ENCODE results near the gene INHBB.

The INHBB gene

DNA sequence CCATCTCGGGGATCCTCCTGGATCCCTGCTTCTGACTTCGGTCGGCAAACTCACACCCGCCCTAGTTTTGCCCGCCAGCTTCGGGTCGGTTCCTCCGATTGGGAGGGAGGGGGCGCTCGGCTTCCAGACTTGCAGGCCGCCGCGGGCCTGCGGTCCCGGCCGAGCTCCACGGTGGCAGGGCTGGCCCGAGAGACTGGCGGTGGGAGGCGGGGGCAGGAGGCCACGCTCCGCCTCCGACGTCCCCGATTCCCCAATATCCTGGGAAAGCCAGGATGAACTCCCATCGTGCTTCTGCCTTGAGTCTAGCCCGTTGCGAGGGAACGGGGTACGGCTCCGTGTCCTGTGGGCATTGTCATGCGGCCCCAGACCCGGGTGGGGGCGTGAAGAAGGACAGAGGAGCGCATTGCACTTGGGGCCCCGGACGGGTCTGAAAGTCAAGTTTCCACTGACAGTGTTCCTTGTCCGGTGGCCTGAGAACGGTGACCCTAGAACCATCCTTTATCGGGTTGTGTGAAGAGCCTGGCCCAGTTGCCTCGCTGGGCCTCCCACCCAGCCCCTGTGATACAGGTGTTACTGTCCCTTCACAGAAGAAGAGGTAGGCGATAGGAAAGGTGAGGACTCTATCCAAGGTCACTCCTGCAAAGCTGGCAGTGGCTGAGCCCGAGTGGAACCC, 2.4 kb upstream of the INHBB start:
- peak; percentile 76 for DNase-seq

DNA sequence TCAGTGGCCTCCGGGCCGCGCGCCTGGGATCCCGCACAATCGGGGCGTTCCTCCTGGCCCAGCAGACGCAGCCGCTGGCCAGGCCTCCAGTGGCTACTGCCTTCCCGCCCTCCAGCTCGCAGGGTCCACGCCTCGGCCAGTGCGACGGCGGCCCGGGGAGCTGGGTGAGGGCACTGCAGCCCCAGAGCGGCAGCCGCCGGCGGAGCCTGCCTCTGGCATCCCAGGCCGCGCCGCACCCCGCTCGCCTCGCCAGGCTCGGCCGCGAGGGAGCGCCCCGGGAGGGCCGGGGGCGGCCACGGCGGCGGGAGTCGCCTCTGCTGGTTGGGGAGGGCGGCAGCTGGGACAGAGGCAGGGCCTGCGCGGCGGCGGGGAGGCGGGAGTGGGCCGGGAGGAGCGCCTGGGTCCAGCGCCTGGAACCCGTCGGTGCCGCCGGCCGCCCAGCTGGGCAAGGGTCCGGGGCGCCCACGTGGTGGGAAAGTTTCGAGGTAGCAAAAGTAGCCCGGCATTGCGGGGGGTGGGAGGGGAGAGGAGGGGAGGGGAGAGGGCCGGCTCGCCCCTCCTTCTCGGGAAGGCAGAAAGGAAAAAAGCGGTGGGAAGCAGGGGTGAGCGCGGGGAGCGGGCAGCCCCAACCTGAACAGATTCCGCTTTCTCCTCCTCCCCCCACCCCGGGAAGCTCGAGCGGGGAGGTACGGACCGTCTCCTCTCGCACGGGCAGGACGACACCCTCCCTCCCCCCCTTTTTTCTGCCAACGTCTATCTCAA, 1.5 kb upstream of the INHBB start:
- no peak for DNase-seq

DNA sequence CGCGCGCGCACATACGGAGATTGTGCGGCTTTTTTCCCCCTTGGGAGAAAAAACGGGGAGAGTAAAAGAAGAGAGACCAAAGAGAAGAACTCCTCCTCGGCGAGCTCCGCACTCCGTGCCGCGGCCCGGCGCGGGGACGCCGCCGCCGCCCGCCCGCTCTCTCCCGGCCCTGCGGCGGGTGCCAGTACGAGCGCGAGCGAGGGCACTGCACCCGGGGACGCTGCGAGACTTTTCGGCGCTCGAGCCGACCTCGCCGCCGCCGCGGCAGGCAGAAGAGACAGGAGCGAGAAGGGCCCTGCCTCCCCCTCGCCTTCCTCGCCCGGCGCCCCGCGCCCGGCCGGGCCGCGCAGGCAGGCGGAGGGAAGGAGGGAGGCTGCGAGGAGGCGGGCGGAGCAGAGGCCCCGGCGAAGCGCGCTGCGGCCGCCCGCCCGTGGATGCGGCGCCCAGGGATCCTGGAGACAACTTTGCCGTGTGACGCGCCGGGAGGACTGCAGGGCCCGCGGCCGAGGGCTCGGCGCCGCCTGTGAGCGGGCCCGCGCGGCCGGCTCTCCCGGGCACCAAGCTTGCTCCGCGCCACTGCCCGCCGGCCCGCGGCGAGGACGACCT, 857 bp upstream of the INHBB start:
- peak; percentile 37 for DNase-seq

DNA sequence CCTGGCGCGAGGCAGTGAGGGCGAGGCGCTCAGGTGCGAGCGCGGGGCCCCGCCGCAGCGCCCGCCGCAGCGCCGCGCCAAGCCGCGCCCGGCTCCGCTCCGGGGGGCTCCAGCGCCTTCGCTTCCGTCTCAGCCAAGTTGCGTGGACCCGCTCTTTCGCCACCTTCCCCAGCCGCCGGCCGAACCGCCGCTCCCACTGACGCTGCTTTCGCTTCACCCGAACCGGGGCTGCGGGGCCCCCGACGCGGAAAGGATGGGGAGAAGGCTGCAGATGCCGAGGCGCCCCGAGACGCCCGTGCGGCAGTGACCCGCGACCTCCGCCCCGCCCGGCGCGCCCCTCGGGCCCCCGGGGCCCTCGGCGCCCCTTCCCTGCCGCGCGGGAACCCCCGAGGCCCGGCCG, 328 bp upstream of the INHBB start:
- DNase-seq, result no peak

DNA sequence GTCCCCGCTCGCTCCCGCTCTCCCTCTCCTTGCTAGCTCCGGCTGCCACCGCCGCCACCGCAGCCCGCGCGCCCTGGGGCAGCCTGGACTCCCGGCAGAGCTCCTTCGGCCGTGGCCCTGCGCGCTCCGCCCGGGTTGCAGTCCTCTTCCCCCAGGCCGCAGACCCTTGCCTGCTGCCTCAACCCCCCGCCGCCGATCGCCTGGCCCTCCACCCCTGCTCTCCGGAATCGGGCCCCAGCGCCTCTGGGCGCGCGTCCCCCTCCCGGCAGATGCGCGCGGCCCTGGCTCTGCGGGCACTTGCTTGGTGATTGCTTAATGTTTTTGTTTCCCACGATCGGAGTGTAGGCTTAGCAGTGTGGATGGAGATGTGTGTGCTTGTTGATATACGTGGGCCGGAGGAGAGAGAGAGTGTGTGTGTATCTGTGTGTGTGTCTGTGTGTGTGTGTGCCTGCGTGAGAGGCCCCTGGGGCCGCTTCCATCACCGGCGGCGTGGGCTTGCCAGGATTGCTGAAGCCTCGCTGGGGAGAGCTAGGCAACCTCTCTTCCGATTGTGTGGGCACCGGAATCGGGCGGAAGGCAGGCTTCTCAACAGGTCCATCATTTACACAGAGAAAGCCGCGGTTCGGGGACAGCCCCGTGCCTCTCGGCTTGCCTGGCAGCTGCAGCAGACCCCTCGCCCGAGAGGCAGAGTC, 877 bp downstream of the INHBB start:
- no peak for DNase-seq

DNA sequence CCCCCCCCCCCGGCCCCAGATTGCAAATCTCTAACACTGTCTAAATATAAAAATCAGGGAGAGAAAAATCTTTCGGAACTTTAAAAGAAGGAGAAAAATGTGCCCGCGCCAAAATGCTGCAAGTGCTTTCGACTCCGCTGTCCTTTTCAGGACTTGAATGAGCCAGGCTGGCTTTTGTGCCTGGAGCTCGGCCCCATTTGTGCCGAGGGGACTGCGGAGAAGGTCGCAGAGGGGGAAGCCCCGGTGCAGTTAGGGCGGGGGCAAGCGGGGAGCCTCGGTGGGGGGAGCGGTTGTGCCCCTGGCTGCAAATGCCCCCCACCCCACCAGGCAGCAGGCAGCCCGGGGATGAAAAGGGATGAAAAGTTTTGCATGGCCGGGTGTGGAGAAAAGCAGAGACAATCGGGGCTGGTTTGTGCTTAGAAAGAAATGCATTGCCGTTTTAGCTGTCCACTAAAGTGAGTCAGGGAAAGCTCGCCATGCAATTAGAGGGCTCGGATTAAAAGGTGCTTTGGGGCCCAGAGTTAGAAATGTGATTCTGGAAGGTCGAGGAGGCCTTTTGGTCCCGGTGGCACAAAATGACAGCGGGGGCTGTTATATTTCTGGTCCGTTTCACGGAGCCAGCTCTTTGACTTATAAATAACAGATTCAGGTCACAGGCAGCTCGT, 1.6 kb downstream of the INHBB start:
- DNase-seq, result no peak

DNA sequence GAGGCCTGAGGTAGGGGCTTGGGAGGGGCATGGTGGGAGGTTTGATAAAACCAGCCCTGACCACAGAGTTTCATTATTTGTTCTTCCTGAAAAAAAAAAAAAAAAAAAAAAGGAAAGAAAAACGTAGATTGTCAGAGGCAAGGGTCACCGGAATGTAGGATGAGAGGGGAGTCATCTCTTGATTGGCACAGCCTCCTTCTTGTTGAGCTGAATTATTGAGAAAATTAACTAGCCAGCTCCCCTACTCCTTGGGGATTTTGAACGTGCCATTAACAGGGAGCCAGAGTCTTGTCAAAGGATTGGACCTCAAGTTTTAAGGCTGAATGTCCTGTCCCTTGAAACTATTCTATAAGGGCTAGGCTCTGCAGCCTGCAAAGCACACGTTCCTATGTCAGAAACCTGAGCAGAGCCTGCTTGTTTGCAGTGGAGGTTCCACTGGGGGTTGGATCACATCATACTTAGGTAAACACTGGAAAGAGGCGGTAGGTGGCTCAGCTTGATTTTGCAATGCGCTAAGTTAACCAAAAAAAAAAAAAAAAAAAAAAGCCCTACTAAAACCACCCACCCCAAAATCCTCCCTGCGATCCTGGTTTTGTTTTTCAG, 2.3 kb downstream of the INHBB start:
- no peak for DNase-seq

DNA sequence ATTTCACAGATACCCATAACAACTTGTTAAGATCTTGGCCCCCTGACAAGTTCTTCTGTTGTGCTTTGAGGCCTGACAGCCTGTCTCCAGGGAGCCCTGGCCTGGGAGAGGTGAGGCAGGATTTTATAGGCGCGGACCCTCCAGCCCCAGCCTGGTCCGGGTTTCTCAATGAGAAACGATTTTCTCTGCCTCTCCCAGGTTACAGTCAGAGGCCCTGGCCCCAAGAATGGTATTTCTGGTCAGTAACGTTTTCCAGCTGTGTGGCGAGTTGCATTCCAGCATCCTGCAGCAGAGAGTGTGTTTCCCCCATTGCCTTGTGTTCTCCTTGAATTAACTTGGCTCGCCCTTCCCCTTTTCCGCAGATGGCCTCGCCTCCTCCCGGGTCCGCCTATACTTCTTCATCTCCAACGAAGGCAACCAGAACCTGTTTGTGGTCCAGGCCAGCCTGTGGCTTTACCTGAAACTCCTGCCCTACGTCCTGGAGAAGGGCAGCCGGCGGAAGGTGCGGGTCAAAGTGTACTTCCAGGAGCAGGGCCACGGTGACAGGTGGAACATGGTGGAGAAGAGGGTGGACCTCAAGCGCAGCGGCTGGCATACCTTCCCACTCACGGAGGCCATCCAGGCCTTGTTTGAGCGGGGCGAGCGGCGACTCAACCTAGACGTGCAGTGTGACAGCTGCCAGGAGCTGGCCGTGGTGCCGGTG, 3.0 kb downstream of the INHBB start:
- DNase-seq, result no peak

DNA sequence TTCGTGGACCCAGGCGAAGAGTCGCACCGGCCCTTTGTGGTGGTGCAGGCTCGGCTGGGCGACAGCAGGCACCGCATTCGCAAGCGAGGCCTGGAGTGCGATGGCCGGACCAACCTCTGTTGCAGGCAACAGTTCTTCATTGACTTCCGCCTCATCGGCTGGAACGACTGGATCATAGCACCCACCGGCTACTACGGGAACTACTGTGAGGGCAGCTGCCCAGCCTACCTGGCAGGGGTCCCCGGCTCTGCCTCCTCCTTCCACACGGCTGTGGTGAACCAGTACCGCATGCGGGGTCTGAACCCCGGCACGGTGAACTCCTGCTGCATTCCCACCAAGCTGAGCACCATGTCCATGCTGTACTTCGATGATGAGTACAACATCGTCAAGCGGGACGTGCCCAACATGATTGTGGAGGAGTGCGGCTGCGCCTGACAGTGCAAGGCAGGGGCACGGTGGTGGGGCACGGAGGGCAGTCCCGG, 3.5 kb downstream of the INHBB start:
- DNase-seq, result no peak

DNA sequence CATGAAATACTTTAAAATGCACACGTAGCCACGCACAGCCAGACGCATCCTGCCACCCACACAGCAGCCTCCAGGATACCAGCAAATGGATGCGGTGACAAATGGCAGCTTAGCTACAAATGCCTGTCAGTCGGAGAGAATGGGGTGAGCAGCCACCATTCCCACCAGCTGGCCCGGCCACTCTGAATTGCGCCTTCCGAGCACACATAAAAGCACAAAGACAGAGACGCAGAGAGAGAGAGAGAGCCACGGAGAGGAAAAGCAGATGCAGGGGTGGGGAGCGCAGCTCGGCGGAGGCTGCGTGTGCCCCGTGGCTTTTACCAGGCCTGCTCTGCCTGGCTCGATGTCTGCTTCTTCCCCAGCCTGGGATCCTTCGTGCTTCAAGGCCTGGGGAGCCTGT, 4.1 kb downstream of the INHBB start:
- DNase-seq, result no peak

DNA sequence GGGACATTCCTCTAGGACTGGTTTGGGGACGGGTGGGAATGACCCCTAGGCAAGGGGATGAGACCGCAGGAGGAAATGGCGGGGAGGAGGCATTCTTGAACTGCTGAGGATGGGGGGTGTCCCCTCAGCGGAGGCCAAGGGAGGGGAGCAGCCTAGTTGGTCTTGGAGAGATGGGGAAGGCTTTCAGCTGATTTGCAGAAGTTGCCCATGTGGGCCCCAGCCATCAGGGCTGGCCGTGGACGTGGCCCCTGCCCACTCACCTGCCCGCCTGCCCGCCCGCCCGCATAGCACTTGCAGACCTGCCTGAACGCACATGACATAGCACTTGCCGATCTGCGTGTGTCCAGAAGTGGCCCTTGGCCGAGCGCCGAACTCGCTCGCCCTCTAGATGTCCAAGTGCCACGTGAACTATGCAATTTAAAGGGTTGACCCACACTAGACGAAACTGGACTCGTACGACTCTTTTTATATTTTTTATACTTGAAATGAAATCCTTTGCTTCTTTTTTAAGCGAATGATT, 4.9 kb downstream of the INHBB start:
- DNase-seq, result no peak

DNA sequence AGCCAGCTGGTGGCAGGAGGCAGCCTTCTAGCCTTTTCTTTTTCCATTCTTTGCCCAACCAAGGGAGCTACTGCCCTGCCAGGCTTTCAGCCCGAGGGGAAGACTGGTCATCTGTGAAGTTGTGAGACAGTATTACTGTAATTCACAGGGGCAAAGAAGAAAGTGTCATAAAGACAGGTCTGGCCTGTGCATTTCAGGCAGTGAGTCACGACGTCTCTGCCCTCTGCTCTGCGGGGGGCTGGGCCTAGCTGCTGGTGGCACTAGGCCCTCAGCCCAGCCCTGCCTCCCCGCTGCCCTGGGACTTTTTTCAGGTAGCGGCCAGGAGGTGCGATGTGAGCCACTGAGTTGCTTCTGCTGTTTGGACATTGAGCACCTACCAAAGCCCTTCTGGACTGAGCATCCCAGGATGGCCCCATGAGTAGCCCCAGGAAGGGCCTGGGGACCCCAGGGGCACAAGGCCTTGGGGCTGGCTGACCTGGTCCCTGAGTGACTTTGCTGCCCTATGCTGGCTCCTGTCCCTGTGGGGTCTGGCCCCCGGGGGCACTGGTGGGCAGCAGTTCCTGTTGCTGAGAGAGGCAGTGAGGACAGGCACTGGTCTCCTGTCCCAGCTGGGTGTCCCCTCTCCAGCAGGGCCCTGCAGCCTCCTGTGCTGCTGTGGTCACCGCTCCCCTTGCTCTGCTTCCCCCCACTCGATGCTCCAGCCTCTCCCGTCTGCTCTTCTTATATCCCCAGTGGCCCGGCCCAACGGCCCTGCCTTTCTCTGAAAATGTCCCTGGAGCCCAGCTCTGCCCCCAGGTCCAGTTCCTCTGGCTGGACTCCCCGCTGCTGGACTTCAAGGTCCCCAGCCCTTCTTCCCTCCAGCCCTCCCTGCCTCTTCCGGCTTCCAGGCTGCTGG, 7.0 kb downstream of the INHBB start:
- DNase-seq, result no peak

DNA sequence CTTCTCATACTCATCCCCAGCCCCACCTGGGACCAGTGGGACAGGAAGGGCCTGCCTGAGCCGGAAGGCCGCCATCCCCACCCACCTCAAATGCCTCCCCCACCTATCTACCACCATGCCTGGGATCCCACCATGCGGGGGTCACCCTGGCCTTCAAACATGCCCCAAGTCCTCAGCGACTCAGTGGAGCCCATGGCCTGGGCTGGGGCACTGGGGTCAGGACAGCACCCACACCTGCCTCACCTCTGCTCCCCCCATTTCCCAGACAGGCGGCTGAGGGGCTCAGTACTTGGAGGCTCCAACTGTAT, 7.6 kb downstream of the INHBB start:
- no peak for DNase-seq

DNA sequence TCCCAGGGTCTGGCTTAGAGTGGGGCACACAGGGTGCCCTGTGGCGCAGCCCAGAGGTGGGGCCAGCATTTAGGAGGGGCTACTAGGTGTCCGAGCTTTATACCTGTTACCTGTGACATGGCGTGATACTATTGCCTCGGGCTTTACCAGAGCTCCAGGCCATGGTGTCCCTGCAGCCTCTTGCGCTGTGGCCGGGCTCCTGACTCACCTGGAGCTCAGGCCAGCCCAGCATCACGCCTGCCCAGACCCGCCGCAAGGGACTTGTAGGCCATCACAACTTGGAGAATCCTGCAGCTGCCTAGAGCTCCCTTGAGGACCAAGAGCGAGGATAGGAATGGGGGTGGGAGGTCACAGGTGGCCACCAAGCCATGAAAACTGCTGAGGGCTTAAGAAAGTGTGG, 8.0 kb downstream of the INHBB start:
- no peak for DNase-seq

DNA sequence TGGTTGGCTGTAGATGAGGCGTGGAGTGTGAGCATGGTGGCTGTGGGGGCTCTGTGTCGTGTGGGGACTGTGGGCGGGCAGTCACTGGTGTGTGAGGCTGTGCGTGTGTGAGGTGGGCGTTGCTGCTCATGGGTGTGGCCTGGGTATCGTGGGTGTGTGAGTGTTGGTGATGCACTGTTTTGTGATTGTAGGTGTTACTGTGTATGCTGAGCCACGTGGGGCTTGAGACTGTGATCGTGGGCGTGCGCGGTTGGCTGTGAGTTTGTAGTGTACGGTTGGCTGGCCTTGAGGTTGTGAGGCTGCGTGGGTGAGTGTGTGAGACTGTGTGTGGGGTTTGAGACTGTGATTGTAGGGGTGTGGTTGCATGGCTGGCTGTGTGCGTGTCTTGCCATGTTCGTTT, 8.5 kb downstream of the INHBB start:
- no peak for DNase-seq

DNA sequence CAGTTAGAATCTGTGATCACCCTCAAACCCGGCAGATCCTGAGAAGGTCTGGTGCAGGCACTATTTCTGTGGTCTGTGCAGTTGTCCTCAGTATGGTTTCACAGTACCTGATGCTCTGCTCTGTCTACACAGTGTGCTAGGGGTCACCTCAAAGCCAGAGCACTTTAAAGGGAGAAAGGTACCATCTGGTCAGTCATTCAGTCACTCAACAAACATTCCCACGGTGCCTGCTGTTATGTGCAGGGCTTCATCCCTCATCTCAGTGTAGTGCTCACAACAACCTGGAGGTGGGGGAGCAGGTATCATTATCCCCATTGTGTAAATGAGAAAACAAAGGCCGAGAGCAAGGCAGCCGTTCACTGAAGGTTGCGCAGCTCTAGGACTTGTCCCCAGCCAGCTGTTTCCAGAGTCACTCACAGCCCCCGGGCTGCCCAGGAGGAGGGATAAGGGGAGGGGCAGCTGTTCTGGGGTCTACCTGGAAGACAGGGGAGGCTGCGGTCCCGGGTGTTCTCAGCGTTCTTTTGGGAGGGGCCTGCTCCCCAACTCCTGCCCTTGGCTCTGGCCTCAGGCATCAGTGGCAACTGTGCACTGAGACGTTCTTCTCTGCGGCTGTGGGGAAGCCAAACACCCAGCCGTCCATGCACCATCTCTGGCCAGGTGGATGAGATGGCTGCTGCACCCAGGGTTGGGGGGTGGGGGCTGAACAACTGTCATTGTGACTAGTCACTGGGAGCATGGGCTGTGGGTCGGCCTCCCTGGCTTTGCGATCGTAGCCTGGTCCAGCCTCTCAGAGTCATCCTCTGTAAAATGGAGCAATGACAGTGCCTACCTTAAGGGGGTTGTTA, 9.2 kb downstream of the INHBB start:
- DNase-seq, result no peak

DNA sequence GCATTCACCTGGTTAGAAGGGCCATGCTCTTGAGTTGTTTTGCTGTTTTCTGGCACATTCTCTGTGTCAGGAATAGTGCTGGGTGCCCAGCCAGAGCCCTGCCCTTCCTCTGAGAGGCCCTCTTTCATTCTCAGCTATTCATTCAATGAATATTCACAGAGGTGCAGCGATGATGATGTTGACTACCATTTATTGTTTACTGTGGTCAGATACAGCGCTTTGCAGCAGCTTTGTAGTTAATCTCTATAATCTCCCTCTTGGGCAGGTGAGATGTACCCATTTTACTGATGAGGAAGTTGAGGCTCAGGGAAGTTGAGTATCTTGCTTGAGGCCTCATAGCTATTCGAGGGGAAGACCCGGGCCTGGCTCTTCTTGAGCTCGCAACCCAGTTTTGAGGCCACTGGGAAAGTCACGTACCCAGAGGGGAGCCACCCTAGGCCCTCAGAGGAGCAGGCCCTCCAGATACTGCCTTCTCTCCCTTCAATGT, 9.9 kb downstream of the INHBB start:
- no peak for DNase-seq

DNA sequence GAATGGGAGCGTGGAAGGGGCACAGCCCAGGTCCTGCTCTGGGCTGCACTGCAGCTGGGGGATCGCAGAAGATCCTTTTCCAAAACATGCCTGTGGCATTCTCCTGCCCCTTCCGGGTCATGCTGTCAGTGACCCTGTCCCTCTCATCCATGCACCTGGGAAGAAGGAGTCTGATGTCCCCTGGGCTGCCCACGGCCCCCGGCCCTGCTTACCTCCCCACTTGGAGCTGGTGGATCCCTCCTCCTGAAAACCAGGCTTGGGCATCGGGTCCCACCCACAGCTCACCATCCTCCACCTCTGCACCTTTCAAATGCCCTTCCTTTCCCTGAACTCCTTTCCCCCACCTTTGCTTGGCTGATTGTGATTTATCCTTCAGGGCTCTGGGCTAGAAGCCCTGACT, 11.8 kb downstream of the INHBB start:
- no peak for DNase-seq

DNA sequence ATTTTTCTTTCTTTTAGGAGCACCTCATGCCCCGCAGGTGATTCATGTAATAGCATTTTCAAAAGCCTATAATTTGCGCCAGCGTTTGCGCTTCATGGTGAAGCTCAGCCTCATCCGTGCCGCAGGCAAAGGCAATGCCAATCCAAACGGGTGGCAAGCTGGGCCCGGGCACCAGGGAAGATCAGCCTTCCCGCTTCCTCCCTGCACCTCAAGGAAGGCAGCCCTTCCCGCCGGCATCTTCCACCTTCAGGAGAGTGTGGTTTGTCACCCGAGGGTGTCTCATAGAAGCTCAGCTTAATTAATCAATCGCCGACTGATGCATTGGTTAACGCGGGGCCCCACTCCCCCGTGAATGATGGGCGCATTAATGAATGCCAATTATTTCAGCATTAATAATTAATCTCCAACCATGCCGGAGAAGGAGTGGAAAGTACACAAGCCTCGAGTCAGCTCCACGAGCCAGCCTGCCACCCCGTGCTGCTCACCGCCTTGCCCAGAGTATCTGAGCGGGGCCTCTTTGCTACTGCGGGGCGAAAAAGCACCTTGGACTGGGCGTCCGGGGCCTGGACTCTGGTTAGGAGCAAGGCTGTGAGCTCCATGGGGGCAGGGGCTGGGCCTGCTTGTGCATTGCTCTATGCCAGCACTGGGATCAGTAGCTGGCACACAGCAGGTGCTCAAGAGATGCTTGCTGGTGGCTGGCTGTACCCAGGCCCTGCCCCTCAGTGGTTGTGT, 13.0 kb downstream of the INHBB start:
- no peak for DNase-seq

Measured in activated CD4-positive, alpha-beta T cell treated with anti-CD3 and anti-CD28 coated beads, Interleukin-2, Interleukin-6, amounts not matched to agents 100 ng/mL and 50 ng/mL, durations not matched to agents 16 hours and 8 hours (primary cell).